Measurements from ENCODE around the gene EXOC2. TPM values are rescaled to one million over a fixed set of nuclear protein-coding genes. Genes with fewer than 3 reads are reported as not detected.

The EXOC2 gene
- total and polyA plus RNA-seq, 10 of the 15 experiments (the other 5 are each of a cell fraction or from before 2014, with no cell fraction given): 8.7 to 32.8 (median 20.7) TPM

GRCh38 chr6:513961-514360 is 179.0 kb downstream of the EXOC2 start (continued):
- TF ChIP-seq NKRF (conservative IDR thresholded peaks at IDR 0.05) (no peak), NFIC (IDR thresholded peaks at IDR 0.05; ENCODE audit: low read depth, low read length) (no peak), SIX5 (IDR thresholded peaks at IDR 0.05; ENCODE audit: low read depth, low read length, severe bottlenecking) (no peak), NBN (IDR thresholded peaks at IDR 0.05) (no peak), CHD1 (IDR thresholded peaks at IDR 0.05; ENCODE audit: low read depth, low read length) (no peak), MYC (IDR thresholded peaks at IDR 0.05; ENCODE audit: insufficient read depth, insufficient read length, insufficient replicate concordance, low read length, severe bottlenecking) (no peak), MAX (IDR thresholded peaks at IDR 0.05; ENCODE audit: low read depth, low read length) (no peak), GABPA (IDR thresholded peaks at IDR 0.05; ENCODE audit: low read depth) (no peak)

GRCh38 chr6:513058-513457 is 179.9 kb downstream of the EXOC2 start:
- H3K4me1 ChIP-seq (ENCODE audit: control insufficient read depth, insufficient read depth, low read length): peaks cover 3% of the 10 kb centered on the region; the same call in 1 of the 2 replicates
- H3K9ac ChIP-seq (ENCODE audit: control insufficient read depth, insufficient read depth, low read length): no peak overlapping the region
- H3K27me3 ChIP-seq (replicated peaks in 1 of 2; ENCODE audit: control insufficient read depth in 2 of 2, insufficient read depth in 2 of 2, low read length in 1 of 2): no peaks in the 10 kb centered on the region
- H4K20me1 ChIP-seq (ENCODE audit: control insufficient read depth, insufficient read depth): no peaks in the 10 kb centered on the region
- SMC1A ChIA-PET (ENCODE audit: uncharacterized antibody, unreplicated experiment): no interaction called here
- no peak overlapping the region for H2AFZ ChIP-seq (ENCODE audit: control insufficient read depth, low read depth, low read length)
- intact Hi-C loops (cut with micrococcal nuclease; ENCODE audit: unreplicated experiment) (no loop called here), in situ Hi-C loops (cut with MboI) (no loop called here)
- H3K79me2 ChIP-seq (ENCODE audit: control insufficient read depth, insufficient read depth, low read length): no peaks in the 10 kb centered on the region
- H3K4me3 ChIP-seq: no peak overlapping the region
- no peaks in the 10 kb centered on the region for H3K36me3 ChIP-seq (ENCODE audit: control insufficient read depth in 2 of 2, insufficient read depth in 2 of 2, low read length in 1 of 2)
- WGBS (ENCODE audit: insufficient coverage, insufficient replicate concordance, low lambda C conversion rate, missing lambda C conversion rate): 95% methylated on average over 15 of the region's 15 CpGs
- no TSS peak for BruUV-seq (replicated peaks)
- RAD21 ChIA-PET (ENCODE audit: unreplicated experiment): no interaction called here
- ATAC-seq: no peak
- no peak overlapping the region for H3K27ac ChIP-seq (ENCODE audit: control insufficient read depth, insufficient read depth)
- no peak for FAIRE-seq
- DNase-seq (ENCODE audit: low read depth, low spot score): no peak
- POLR2A ChIA-PET: no interaction called here
- H3K4me2 ChIP-seq (ENCODE audit: control insufficient read depth, insufficient read depth): no peak overlapping the region
- no peaks in the 10 kb centered on the region for H3K9me3 ChIP-seq (replicated peaks; ENCODE audit: control insufficient read depth, insufficient read depth, low read length)
- CTCF ChIA-PET: interaction anchor here (1.1 kb wide), 1 partner anchor 9 kb away, joined by 4 read pairs; no protein-coding TSS in a partner anchor
- no peak for TF ChIP-seq E2F8 (IDR thresholded peaks at IDR 0.05; ENCODE audit: low read depth, partially characterized antibody)
- TF ChIP-seq MTA2 (IDR thresholded peaks at IDR 0.05; ENCODE audit: low read depth): no peak
- no peak for TF ChIP-seq HDGF (IDR thresholded peaks at IDR 0.05)
- TF ChIP-seq PRDM15 (CRISPR knock-in tag; IDR thresholded peaks at IDR 0.05): no peak
- TF ChIP-seq MEF2B (IDR thresholded peaks at IDR 0.05; ENCODE audit: partially characterized antibody, poor library complexity, severe bottlenecking): no peak
- TF ChIP-seq DPF2 (IDR thresholded peaks at IDR 0.05): no peak
- TF ChIP-seq ZNF384 (IDR thresholded peaks at IDR 0.05; ENCODE audit: borderline replicate concordance, low read depth, low read length): no peak
- TF ChIP-seq CHD4 (IDR thresholded peaks at IDR 0.05): no peak
